ENCODE data around the gene MED20.

MED20 gene

GRCh38 chr6:41939848-41940758, 19.2 kb upstream of the MED20 start:
- Histone ChIP-seq H3K4me3 (ENCODE audit: low read depth, low read length, poor library complexity, severe bottlenecking) (peak overlapping the region; percentile 93), H3K4me1 (ENCODE audit: insufficient read depth, low read length, severe bottlenecking) (peaks cover 39% of the 10 kb centered on the region), H3K9me2 (ENCODE audit: low read depth, low read length) (no peaks in the 10 kb centered on the region), H3K27me3 (ENCODE audit: insufficient read depth, low read length) (no peaks in the 10 kb centered on the region), H3F3A (ENCODE audit: insufficient read depth, low read length) (no peaks in the 10 kb centered on the region), H3K9me3 (ENCODE audit: low read length) (no peaks in the 10 kb centered on the region), H3K4me2 (ENCODE audit: low read length) (peak overlapping the region; percentile 93), H4K20me1 (ENCODE audit: insufficient read depth, low read length) (no peaks in the 10 kb centered on the region), H3K27ac (ENCODE audit: low read depth, low read length, poor library complexity, severe bottlenecking) (no peak overlapping the region), H3K79me2 (ENCODE audit: insufficient read depth, low read length) (no peaks in the 10 kb centered on the region), H3K9ac (ENCODE audit: low read length) (peak overlapping the region; percentile 76), H3K36me3 (ENCODE audit: insufficient read depth, low read length) (peaks cover 22% of the 10 kb centered on the region; the same call in 1 of the 2 replicates), H2AFZ (ENCODE audit: low read length) (no peak overlapping the region)
- TF ChIP-seq CTCF (IDR thresholded peaks at IDR 0.05; ENCODE audit: low read length) (no peak), EZH2 (IDR thresholded peaks at IDR 0.05; ENCODE audit: borderline replicate concordance, low read length) (no peak)

- no peaks in the 10 kb centered on the region for H4K20me1 ChIP-seq (ENCODE audit: insufficient read depth, low read length)
- no peak for TF ChIP-seq EZH2 (IDR thresholded peaks at IDR 0.05; ENCODE audit: borderline replicate concordance, low read length)
- TF ChIP-seq CTCF (IDR thresholded peaks at IDR 0.05; ENCODE audit: low read length) = no peak
- H3K4me3 ChIP-seq (ENCODE audit: low read depth, low read length, poor library complexity, severe bottlenecking) = peak overlapping the region; percentile 93
- no peaks in the 10 kb centered on the region for H3K27me3 ChIP-seq (ENCODE audit: insufficient read depth, low read length)
- no peaks in the 10 kb centered on the region for H3F3A ChIP-seq (ENCODE audit: insufficient read depth, low read length)
- peaks cover 39% of the 10 kb centered on the region for H3K4me1 ChIP-seq (ENCODE audit: insufficient read depth, low read length, severe bottlenecking)
- peak overlapping the region; percentile 93 for H3K4me2 ChIP-seq (ENCODE audit: low read length)
- H3K79me2 ChIP-seq (ENCODE audit: insufficient read depth, low read length) = no peaks in the 10 kb centered on the region
- H2AFZ ChIP-seq (ENCODE audit: low read length) = no peak overlapping the region
- H3K9me3 ChIP-seq (ENCODE audit: low read length) = no peaks in the 10 kb centered on the region
- H3K36me3 ChIP-seq (ENCODE audit: insufficient read depth, low read length) = peaks cover 30% of the 10 kb centered on the region; the same call in 1 of the 2 replicates
- no peaks in the 10 kb centered on the region for H3K9me2 ChIP-seq (ENCODE audit: low read depth, low read length)
- no peak overlapping the region for H3K9ac ChIP-seq (ENCODE audit: low read length)
- H3K27ac ChIP-seq (ENCODE audit: low read depth, low read length, poor library complexity, severe bottlenecking) = no peak overlapping the region
Measured at GRCh38 chr6:41939176-41939847, 18.4 kb upstream of the MED20 start.

GRCh38 chr6:41938590-41939175, 17.7 kb upstream of the MED20 start:
- no peaks in the 10 kb centered on the region for H3K9me3 ChIP-seq (ENCODE audit: low read length)
- H3K27ac ChIP-seq (ENCODE audit: low read depth, low read length, poor library complexity, severe bottlenecking) = peak overlapping the region; percentile 18

More at GRCh38 chr6:41938590-41939175, 17.7 kb upstream of the MED20 start:
- Histone ChIP-seq H3K9ac (ENCODE audit: low read length) (no peak overlapping the region), H3K9me2 (ENCODE audit: low read depth, low read length) (no peaks in the 10 kb centered on the region), H4K20me1 (ENCODE audit: insufficient read depth, low read length) (no peaks in the 10 kb centered on the region), H3K36me3 (ENCODE audit: insufficient read depth, low read length) (peaks cover 36% of the 10 kb centered on the region; the same call in 1 of the 2 replicates), H3K4me2 (ENCODE audit: low read length) (no peak overlapping the region), H3K4me1 (ENCODE audit: insufficient read depth, low read length, severe bottlenecking) (peaks cover 39% of the 10 kb centered on the region), H2AFZ (ENCODE audit: low read length) (no peak overlapping the region), H3K4me3 (ENCODE audit: low read depth, low read length, poor library complexity, severe bottlenecking) (no peak overlapping the region), H3K79me2 (ENCODE audit: insufficient read depth, low read length) (no peaks in the 10 kb centered on the region), H3K27me3 (ENCODE audit: insufficient read depth, low read length) (no peaks in the 10 kb centered on the region), H3F3A (ENCODE audit: insufficient read depth, low read length) (no peaks in the 10 kb centered on the region; the same call in 1 of the 2 replicates)
- TF ChIP-seq CTCF (IDR thresholded peaks at IDR 0.05; ENCODE audit: low read length) = no peak
- no peak for TF ChIP-seq EZH2 (IDR thresholded peaks at IDR 0.05; ENCODE audit: borderline replicate concordance, low read length)
